ENCODE measurements around the gene B3GALT6. TPM values are rescaled to one million over a fixed set of nuclear protein-coding genes. Genes with fewer than 3 reads are reported as not detected.

Gene B3GALT6
- total RNA-seq, 1 experiment from 2014 or later, result 25.9 TPM

- TF ChIP-seq, protein P1, sequence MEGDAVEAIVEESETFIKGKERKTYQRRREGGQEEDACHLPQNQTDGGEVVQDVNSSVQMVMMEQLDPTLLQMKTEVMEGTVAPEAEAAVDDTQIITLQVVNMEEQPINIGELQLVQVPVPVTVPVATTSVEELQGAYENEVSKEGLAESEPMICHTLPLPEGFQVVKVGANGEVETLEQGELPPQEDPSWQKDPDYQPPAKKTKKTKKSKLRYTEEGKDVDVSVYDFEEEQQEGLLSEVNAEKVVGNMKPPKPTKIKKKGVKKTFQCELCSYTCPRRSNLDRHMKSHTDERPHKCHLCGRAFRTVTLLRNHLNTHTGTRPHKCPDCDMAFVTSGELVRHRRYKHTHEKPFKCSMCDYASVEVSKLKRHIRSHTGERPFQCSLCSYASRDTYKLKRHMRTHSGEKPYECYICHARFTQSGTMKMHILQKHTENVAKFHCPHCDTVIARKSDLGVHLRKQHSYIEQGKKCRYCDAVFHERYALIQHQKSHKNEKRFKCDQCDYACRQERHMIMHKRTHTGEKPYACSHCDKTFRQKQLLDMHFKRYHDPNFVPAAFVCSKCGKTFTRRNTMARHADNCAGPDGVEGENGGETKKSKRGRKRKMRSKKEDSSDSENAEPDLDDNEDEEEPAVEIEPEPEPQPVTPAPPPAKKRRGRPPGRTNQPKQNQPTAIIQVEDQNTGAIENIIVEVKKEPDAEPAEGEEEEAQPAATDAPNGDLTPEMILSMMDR (IDR thresholded peaks at IDR 0.05; ENCODE audit: unreplicated experiment), result no peak
- H3K4me1 Mint-ChIP-seq (ENCODE audit: low read depth, unreplicated experiment), result no peaks in the 10 kb centered on the region
- CTCF ChIA-PET, result no interaction called here
- DNase-seq, result peak; percentile 55
- no TSS peak for BruUV-seq (replicated peaks)
- no peaks in the 10 kb centered on the region for H3K9me3 Mint-ChIP-seq (ENCODE audit: low read depth, unreplicated experiment)
- peak overlapping the region; percentile 36 for H3K4me3 Mint-ChIP-seq (ENCODE audit: low read depth, unreplicated experiment)
- peaks cover 15% of the 10 kb centered on the region for H3K36me3 Mint-ChIP-seq (ENCODE audit: insufficient read depth, unreplicated experiment)
- no peak overlapping the region for H3K27ac Mint-ChIP-seq (ENCODE audit: unreplicated experiment)
- intact Hi-C loops (cut with micrococcal nuclease; ENCODE audit: unreplicated experiment), result no loop called here
- no peaks in the 10 kb centered on the region for H3K27me3 Mint-ChIP-seq (ENCODE audit: unreplicated experiment)
These were observed 12.3 kb downstream of the B3GALT6 start for GRCh38 chr1:1244192-1244811.

GRCh38 chr1:1245178-1245816, 13.3 kb downstream of the B3GALT6 start:
- H3K27me3 Mint-ChIP-seq (ENCODE audit: unreplicated experiment), result no peaks in the 10 kb centered on the region
- H3K9me3 Mint-ChIP-seq (ENCODE audit: low read depth, unreplicated experiment), result no peaks in the 10 kb centered on the region
- intact Hi-C loops (cut with micrococcal nuclease; ENCODE audit: unreplicated experiment), result loop anchor here (5.0 kb wide), 1 partner anchor 123 kb away; no protein-coding TSS in a partner anchor
- no TSS peak for BruUV-seq (replicated peaks)
- H3K4me1 Mint-ChIP-seq (ENCODE audit: low read depth, unreplicated experiment), result no peaks in the 10 kb centered on the region
- H3K4me3 Mint-ChIP-seq (ENCODE audit: low read depth, unreplicated experiment), result no peak overlapping the region
- peaks cover 12% of the 10 kb centered on the region for H3K36me3 Mint-ChIP-seq (ENCODE audit: insufficient read depth, unreplicated experiment)
- no peak for DNase-seq
- no peak overlapping the region for H3K27ac Mint-ChIP-seq (ENCODE audit: unreplicated experiment)
- CTCF ChIA-PET, result no interaction called here
- TF ChIP-seq, protein P1 (IDR thresholded peaks at IDR 0.05; ENCODE audit: unreplicated experiment), result no peak

- H3K27ac Mint-ChIP-seq (ENCODE audit: unreplicated experiment), result no peak overlapping the region
- H3K4me1 Mint-ChIP-seq (ENCODE audit: low read depth, unreplicated experiment), result no peaks in the 10 kb centered on the region
- TF ChIP-seq, protein P1 (IDR thresholded peaks at IDR 0.05; ENCODE audit: unreplicated experiment), result no peak
- CTCF ChIA-PET, result no interaction called here
- intact Hi-C loops (cut with micrococcal nuclease; ENCODE audit: unreplicated experiment), result loop anchor here (5.0 kb wide), 1 partner anchor 124 kb away; no protein-coding TSS in a partner anchor
- no peak for DNase-seq
- H3K4me3 Mint-ChIP-seq (ENCODE audit: low read depth, unreplicated experiment), result no peak overlapping the region
- no peaks in the 10 kb centered on the region for H3K9me3 Mint-ChIP-seq (ENCODE audit: low read depth, unreplicated experiment)
- no peaks in the 10 kb centered on the region for H3K27me3 Mint-ChIP-seq (ENCODE audit: unreplicated experiment)
- peaks cover 12% of the 10 kb centered on the region for H3K36me3 Mint-ChIP-seq (ENCODE audit: insufficient read depth, unreplicated experiment)
- BruUV-seq (replicated peaks), result no TSS peak
These were observed 14.0 kb downstream of the B3GALT6 start for GRCh38 chr1:1245817-1246576.

GRCh38 chr1:1246577-1247340, 14.7 kb downstream of the B3GALT6 start, which contains the start of gene C1QTNF12:
Gene C1QTNF12 (minus strand): TSS chr1:1246722. CDS start chr1:1246690, 32 bp downstream.
- no peak within 1 kb of the TSS for H3K27ac Mint-ChIP-seq (ENCODE audit: unreplicated experiment)
- no peak for DNase-seq
- TF ChIP-seq, protein P1 (IDR thresholded peaks at IDR 0.05; ENCODE audit: unreplicated experiment), result no peak
- CTCF ChIA-PET, result no interaction called here
- intact Hi-C loops (cut with micrococcal nuclease; ENCODE audit: unreplicated experiment), result loop anchor here (5.0 kb wide), 1 partner anchor 124 kb away; no protein-coding TSS in a partner anchor
- H3K36me3 Mint-ChIP-seq (ENCODE audit: insufficient read depth, unreplicated experiment), result peaks cover 12% of the 10 kb centered on the region
- no peaks in the 10 kb centered on the region for H3K4me1 Mint-ChIP-seq (ENCODE audit: low read depth, unreplicated experiment)
- H3K4me3 Mint-ChIP-seq (ENCODE audit: low read depth, unreplicated experiment), result no peak within 1 kb of the TSS
- H3K9me3 Mint-ChIP-seq (ENCODE audit: low read depth, unreplicated experiment), result no peaks in the 10 kb centered on the region
- BruUV-seq (replicated peaks), result no TSS peak
- no peaks in the 10 kb centered on the region for H3K27me3 Mint-ChIP-seq (ENCODE audit: unreplicated experiment)
